PFSK-1 (cell line): ENCODE results near the gene DLX1.

Experiments used
- FOXP2 ChIP-seq: optimal IDR thresholded peaks from 2 replicates; pipeline ENCODE3; 2011; ENCODE audit warnings: borderline replicate concordance, control low read depth, inconsistent platforms; ENCODE audit not compliant: insufficient read depth; ENCODE audit errors: extremely low read length, extremely low read depth
- POLR2AphosphoS5 ChIP-seq: IDR thresholded peaks from 2 replicates; pipeline ENCODE4 v1.6.1; 2012; ENCODE audit warnings: low read depth, mild to moderate bottlenecking, control low read depth, low read length, moderate library complexity
- TAF1 ChIP-seq: IDR thresholded peaks from 2 replicates; pipeline ENCODE4 v1.6.1; 2012; ENCODE audit warnings: low read length, control low read depth, borderline replicate concordance; ENCODE audit not compliant: insufficient read depth
- TF ChIP-seq, protein P1 (sequence below), 2 experiments: IDR thresholded peaks; 2 replicates each; pipeline versions ENCODE4 v1.6.1 to v1.8.0; 2011 to 2012; ENCODE audit warnings: low read depth in 2 of 2, low read length in 2 of 2, control low read depth in 1 of 2, inconsistent platforms in 1 of 2, mild to moderate bottlenecking in 1 of 2, moderate library complexity in 1 of 2; ENCODE audit not compliant: insufficient read depth in 1 of 2

GRCh38 chr2:172049567-172050120 lies 35.7 kb upstream of the DLX1 start:
- TF ChIP-seq POLR2AphosphoS5 (no peak), TAF1 (no peak), FOXP2 (no peak)
- TF ChIP-seq, protein P1, sequence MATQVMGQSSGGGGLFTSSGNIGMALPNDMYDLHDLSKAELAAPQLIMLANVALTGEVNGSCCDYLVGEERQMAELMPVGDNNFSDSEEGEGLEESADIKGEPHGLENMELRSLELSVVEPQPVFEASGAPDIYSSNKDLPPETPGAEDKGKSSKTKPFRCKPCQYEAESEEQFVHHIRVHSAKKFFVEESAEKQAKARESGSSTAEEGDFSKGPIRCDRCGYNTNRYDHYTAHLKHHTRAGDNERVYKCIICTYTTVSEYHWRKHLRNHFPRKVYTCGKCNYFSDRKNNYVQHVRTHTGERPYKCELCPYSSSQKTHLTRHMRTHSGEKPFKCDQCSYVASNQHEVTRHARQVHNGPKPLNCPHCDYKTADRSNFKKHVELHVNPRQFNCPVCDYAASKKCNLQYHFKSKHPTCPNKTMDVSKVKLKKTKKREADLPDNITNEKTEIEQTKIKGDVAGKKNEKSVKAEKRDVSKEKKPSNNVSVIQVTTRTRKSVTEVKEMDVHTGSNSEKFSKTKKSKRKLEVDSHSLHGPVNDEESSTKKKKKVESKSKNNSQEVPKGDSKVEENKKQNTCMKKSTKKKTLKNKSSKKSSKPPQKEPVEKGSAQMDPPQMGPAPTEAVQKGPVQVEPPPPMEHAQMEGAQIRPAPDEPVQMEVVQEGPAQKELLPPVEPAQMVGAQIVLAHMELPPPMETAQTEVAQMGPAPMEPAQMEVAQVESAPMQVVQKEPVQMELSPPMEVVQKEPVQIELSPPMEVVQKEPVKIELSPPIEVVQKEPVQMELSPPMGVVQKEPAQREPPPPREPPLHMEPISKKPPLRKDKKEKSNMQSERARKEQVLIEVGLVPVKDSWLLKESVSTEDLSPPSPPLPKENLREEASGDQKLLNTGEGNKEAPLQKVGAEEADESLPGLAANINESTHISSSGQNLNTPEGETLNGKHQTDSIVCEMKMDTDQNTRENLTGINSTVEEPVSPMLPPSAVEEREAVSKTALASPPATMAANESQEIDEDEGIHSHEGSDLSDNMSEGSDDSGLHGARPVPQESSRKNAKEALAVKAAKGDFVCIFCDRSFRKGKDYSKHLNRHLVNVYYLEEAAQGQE (IDR thresholded peaks at IDR 0.05; ENCODE audit: insufficient read depth in 1 of 2, low read depth in 2 of 2, low read length in 2 of 2), result no peak
